Measurements from ENCODE around the gene NCAN.

The NCAN gene

GRCh38 chr19:19285686-19286085 is 73.9 kb downstream of the NCAN start:
- DNase-seq (ENCODE audit: low read depth in 2 of 2), result no peak

DNA sequence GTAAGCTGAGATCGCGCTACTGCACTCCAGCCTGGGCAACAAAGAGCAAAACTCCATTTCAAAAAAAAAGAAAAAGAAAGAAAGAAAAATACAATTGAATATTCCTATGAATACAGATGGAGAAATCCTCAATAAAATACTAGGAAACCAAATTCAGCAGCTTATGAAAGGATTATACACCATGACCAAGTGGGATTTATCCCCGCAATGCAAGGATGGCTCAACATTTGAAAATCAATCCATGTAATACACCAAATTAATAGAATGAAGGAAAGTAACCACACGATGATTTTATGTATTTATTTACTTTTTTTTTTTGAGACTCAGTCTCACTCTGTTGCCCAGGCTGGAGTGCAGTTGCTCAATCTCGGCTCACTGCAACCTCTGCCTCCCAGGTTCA is 80.8 kb downstream of the NCAN start:
- no peak for DNase-seq (ENCODE audit: low read depth in 2 of 2)

GRCh38 chr19:19294914-19295313 is 83.2 kb downstream of the NCAN start:
- DNase-seq (ENCODE audit: low read depth in 2 of 2), result no peak

- DNase-seq (ENCODE audit: low read depth in 2 of 2), result no peak
These were observed 85.4 kb downstream of the NCAN start for GRCh38 chr19:19296953-19297689.

- no peak for DNase-seq (ENCODE audit: low read depth in 2 of 2)
These were observed 86.0 kb downstream of the NCAN start for GRCh38 chr19:19297759-19298158.

GRCh38 chr19:19300613-19301012 is 88.9 kb downstream of the NCAN start:
- DNase-seq (ENCODE audit: low read depth in 2 of 2), result no peak

Data from activated CD4-positive, alpha-beta T cell treated with anti-CD3 and anti-CD28 coated beads for 24 hours (primary cell).